C4-2B (cell line): ENCODE data around the gene PAK6.

Experiments used
- ZFX ChIP-seq: fragments of 450-650 bp; IDR thresholded peaks from 2 replicates; pipeline ENCODE4 v1.6.1; 2017
- TF ChIP-seq, protein P1 (sequence below): fragments of 450-650 bp; conservative IDR thresholded peaks from 2 replicates; pipeline ENCODE4 v1.5.1; 2017; ENCODE audit warnings: mild to moderate bottlenecking

DNA sequence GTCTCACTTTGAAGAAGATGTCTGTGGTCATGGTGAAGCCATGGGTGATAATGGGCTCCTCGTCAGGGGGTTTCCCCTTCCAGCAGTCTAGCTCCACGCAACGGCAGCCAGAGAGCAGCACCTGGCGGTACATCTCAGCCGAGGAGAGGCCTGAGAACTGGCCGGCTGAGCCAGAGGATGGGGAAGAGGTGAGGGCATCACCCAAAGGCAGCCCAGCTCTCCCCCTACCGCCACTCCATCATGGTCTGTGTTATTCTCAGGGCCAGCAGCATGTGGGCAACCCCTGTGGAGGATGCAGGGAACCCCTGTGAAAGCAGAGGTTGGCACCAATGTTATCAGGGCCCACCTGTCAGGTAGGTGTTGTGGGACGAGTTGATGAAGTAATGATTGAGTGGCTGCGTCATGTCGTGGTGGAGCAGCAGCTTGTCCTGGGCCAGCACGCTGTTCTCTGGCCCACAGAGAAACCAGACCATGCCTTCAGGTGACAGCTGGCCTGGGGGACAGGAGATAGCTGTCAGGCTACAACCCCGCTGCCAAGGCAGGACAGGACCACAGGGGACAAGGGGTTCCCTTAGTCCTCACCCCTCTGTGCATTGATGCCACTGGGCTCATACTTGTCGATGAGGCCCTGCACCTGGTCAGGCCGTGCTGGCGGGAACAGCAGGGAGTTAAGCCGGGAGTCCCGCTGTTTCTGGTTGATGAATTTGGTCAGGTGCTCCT lies 59.5 kb downstream of the PAK6 start:
- TF ChIP-seq, protein P1, sequence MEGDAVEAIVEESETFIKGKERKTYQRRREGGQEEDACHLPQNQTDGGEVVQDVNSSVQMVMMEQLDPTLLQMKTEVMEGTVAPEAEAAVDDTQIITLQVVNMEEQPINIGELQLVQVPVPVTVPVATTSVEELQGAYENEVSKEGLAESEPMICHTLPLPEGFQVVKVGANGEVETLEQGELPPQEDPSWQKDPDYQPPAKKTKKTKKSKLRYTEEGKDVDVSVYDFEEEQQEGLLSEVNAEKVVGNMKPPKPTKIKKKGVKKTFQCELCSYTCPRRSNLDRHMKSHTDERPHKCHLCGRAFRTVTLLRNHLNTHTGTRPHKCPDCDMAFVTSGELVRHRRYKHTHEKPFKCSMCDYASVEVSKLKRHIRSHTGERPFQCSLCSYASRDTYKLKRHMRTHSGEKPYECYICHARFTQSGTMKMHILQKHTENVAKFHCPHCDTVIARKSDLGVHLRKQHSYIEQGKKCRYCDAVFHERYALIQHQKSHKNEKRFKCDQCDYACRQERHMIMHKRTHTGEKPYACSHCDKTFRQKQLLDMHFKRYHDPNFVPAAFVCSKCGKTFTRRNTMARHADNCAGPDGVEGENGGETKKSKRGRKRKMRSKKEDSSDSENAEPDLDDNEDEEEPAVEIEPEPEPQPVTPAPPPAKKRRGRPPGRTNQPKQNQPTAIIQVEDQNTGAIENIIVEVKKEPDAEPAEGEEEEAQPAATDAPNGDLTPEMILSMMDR = no peak
- no peak for TF ChIP-seq ZFX
